ENCODE results near the gene ARAP3. TPM values are rescaled to one million over a fixed set of nuclear protein-coding genes. Genes with fewer than 3 reads are reported as not detected.
"Not testable (repeated sequence)": the region's sequence is repeated elsewhere in the genome, so short reads cannot be mapped to it uniquely, and the experiment has no call there.

ARAP3 gene
- total RNA-seq, 1 experiment from 2014 or later, result 10.6 TPM

- in situ Hi-C loops (cut with HindIII; ENCODE audit: low pct_unique_long_range_greater_than_20kb, low sequenced_read_pairs), result no loop called here
- no peak for DNase-seq (ENCODE audit: low read depth)
Observed at GRCh38 chr5:141635646-141636045, 46.4 kb downstream of the ARAP3 start.

GRCh38 chr5:141634720-141635119, 47.3 kb downstream of the ARAP3 start:
- in situ Hi-C loops (cut with HindIII; ENCODE audit: low pct_unique_long_range_greater_than_20kb, low sequenced_read_pairs), result no loop called here
- no peak for DNase-seq (ENCODE audit: low read depth)

GRCh38 chr5:141633871-141634561, 48.0 kb downstream of the ARAP3 start:
- in situ Hi-C loops (cut with HindIII; ENCODE audit: low pct_unique_long_range_greater_than_20kb, low sequenced_read_pairs), result no loop called here
- no peak for DNase-seq (ENCODE audit: low read depth)

- no peak for DNase-seq (ENCODE audit: low read depth)
- in situ Hi-C loops (cut with HindIII; ENCODE audit: low pct_unique_long_range_greater_than_20kb, low sequenced_read_pairs), result no loop called here
Observed at GRCh38 chr5:141632650-141633049, 49.4 kb downstream of the ARAP3 start.

GRCh38 chr5:141630570-141631140, 51.4 kb downstream of the ARAP3 start:
- in situ Hi-C loops (cut with HindIII; ENCODE audit: low pct_unique_long_range_greater_than_20kb, low sequenced_read_pairs), result no loop called here

GRCh38 chr5:141628175-141628788, 53.7 kb downstream of the ARAP3 start:
- DNase-seq (ENCODE audit: low read depth), result no peak
- in situ Hi-C loops (cut with HindIII; ENCODE audit: low pct_unique_long_range_greater_than_20kb, low sequenced_read_pairs), result no loop called here

More at GRCh38 chr5:141630570-141631140, 51.4 kb downstream of the ARAP3 start:
- DNase-seq (ENCODE audit: low read depth), result no peak

GRCh38 chr5:141623611-141624010, 58.4 kb downstream of the ARAP3 start:
- in situ Hi-C loops (cut with HindIII; ENCODE audit: low pct_unique_long_range_greater_than_20kb, low sequenced_read_pairs), result no loop called here
- DNase-seq (ENCODE audit: low read depth), result no peak

GRCh38 chr5:141623186-141623585, 58.8 kb downstream of the ARAP3 start:
- in situ Hi-C loops (cut with HindIII; ENCODE audit: low pct_unique_long_range_greater_than_20kb, low sequenced_read_pairs), result no loop called here
- no peak for DNase-seq (ENCODE audit: low read depth)

- peak; percentile 96 for DNase-seq (ENCODE audit: low read depth)
- in situ Hi-C loops (cut with HindIII; ENCODE audit: low pct_unique_long_range_greater_than_20kb, low sequenced_read_pairs), result no loop called here
Observed at GRCh38 chr5:141618804-141619554, 63.1 kb downstream of the ARAP3 start, which contains the start of gene DIAPH1. Gene DIAPH1 (minus strand): TSS chr5:141619000. CDS start chr5:141618914, 86 bp downstream.

GRCh38 chr5:141618030-141618803, 63.8 kb downstream of the ARAP3 start:
- in situ Hi-C loops (cut with HindIII; ENCODE audit: low pct_unique_long_range_greater_than_20kb, low sequenced_read_pairs), result no loop called here
- DNase-seq (ENCODE audit: low read depth), result peak; percentile 65

GRCh38 chr5:141617682-141618029, 64.4 kb downstream of the ARAP3 start:
- peak; percentile 50 for DNase-seq (ENCODE audit: low read depth)
- in situ Hi-C loops (cut with HindIII; ENCODE audit: low pct_unique_long_range_greater_than_20kb, low sequenced_read_pairs), result no loop called here

GRCh38 chr5:141617128-141617527, 64.9 kb downstream of the ARAP3 start:
- in situ Hi-C loops (cut with HindIII; ENCODE audit: low pct_unique_long_range_greater_than_20kb, low sequenced_read_pairs), result no loop called here
- no peak for DNase-seq (ENCODE audit: low read depth)

GRCh38 chr5:141615991-141616720, 65.9 kb downstream of the ARAP3 start:
- in situ Hi-C loops (cut with HindIII; ENCODE audit: low pct_unique_long_range_greater_than_20kb, low sequenced_read_pairs), result no loop called here
- DNase-seq (ENCODE audit: low read depth), result no peak

GRCh38 chr5:141613344-141613743, 68.7 kb downstream of the ARAP3 start:
- DNase-seq (ENCODE audit: low read depth), result no peak
- in situ Hi-C loops (cut with HindIII; ENCODE audit: low pct_unique_long_range_greater_than_20kb, low sequenced_read_pairs), result no loop called here

- in situ Hi-C loops (cut with HindIII; ENCODE audit: low pct_unique_long_range_greater_than_20kb, low sequenced_read_pairs), result no loop called here
Observed at GRCh38 chr5:141611289-141611688, 70.7 kb downstream of the ARAP3 start.

GRCh38 chr5:141609921-141610320, 72.1 kb downstream of the ARAP3 start:
- DNase-seq (ENCODE audit: low read depth); in situ Hi-C loops (cut with HindIII; ENCODE audit: low pct_unique_long_range_greater_than_20kb, low sequenced_read_pairs): not testable (repeated sequence)

More at GRCh38 chr5:141611289-141611688, 70.7 kb downstream of the ARAP3 start:
- DNase-seq (ENCODE audit: low read depth), result no peak

GRCh38 chr5:141609044-141609443, 73.0 kb downstream of the ARAP3 start:
- in situ Hi-C loops (cut with HindIII; ENCODE audit: low pct_unique_long_range_greater_than_20kb, low sequenced_read_pairs), result no loop called here
- DNase-seq (ENCODE audit: low read depth), result no peak

GRCh38 chr5:141608557-141608956, 73.5 kb downstream of the ARAP3 start:
- peak; percentile 53 for DNase-seq (ENCODE audit: low read depth)

More at GRCh38 chr5:141608557-141608956, 73.5 kb downstream of the ARAP3 start:
- in situ Hi-C loops (cut with HindIII; ENCODE audit: low pct_unique_long_range_greater_than_20kb, low sequenced_read_pairs), result no loop called here

Data from Caki2 (cell line).